ENCODE results near the gene IER2. TPM values are rescaled to one million over a fixed set of nuclear protein-coding genes. Genes with fewer than 3 reads are reported as not detected.

IER2 gene
- total and polyA plus RNA-seq, 2 of the 4 experiments (the other 2 are of a cell fraction): 7.7 to 102 TPM

DNA sequence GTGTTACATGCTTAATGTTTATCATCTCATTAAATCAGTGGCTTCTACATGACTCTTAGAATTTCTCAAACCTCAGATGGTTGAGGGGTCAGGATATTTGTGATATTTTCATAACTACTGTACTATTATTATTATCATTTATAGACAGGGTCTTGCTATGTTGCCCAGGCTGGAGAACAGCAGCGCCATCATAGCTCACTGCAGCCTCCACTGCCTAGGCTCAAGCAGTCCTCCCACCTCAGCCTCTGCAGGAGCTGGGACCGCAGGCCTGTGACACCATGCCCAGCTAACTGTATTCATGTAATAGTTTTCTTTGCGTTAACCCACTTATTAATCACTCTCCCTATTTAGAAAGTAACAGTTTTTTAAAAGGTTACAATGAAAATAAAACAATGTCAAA, 9.5 kb downstream of the IER2 start (continued):
- no peak for TF ChIP-seq FOS (IDR thresholded peaks at IDR 0.05; ENCODE audit: low read depth, low read length)

DNA sequence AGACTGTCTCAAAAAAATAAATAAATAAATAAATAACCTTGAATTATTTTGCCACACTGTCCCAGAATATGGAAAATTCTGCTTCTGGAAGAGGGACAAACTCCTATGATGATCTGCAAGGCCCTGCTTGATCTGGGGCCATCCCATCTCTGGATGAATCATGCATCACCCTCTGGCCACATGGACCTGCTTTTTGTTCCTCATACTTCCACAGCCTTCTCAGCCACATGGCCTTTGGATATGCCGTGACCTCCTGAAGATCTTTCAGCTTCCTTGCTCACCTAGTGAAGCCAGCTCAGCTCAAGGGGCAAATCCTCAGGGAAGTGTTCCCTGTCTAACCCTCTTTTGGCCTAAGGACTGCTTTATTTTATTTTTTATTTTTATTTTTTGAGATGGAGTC, 10.3 kb downstream of the IER2 start:
- peaks cover 33% of the 10 kb centered on the region for H3K4me1 ChIP-seq (ENCODE audit: control insufficient read depth, insufficient read depth, low read length)
- peak overlapping the region; percentile 88 for H3K4ac ChIP-seq (ENCODE audit: low read depth, low read length)
- no peaks in the 10 kb centered on the region for H3K9me3 ChIP-seq (ENCODE audit: control insufficient read depth, insufficient read depth, low read length)
- H3K56ac ChIP-seq (ENCODE audit: extremely low read depth, insufficient read depth, low read length): no peak overlapping the region
- no peak for TF ChIP-seq CEBPB (IDR thresholded peaks at IDR 0.05; ENCODE audit: low read depth, low read length)
- 0 out of 2 replicates have a peak, but pooled peaks have one; percentile 34 for TF ChIP-seq USF2 (IDR thresholded peaks at IDR 0.05; ENCODE audit: low read depth, low read length)
- TF ChIP-seq MAFK (IDR thresholded peaks at IDR 0.05; ENCODE audit: low read depth, low read length): no peak
- TF ChIP-seq, protein P1, sequence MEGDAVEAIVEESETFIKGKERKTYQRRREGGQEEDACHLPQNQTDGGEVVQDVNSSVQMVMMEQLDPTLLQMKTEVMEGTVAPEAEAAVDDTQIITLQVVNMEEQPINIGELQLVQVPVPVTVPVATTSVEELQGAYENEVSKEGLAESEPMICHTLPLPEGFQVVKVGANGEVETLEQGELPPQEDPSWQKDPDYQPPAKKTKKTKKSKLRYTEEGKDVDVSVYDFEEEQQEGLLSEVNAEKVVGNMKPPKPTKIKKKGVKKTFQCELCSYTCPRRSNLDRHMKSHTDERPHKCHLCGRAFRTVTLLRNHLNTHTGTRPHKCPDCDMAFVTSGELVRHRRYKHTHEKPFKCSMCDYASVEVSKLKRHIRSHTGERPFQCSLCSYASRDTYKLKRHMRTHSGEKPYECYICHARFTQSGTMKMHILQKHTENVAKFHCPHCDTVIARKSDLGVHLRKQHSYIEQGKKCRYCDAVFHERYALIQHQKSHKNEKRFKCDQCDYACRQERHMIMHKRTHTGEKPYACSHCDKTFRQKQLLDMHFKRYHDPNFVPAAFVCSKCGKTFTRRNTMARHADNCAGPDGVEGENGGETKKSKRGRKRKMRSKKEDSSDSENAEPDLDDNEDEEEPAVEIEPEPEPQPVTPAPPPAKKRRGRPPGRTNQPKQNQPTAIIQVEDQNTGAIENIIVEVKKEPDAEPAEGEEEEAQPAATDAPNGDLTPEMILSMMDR (conservative IDR thresholded peaks at IDR 0.05; ENCODE audit: low read depth, low read length): no peak
- TF ChIP-seq FOS (IDR thresholded peaks at IDR 0.05; ENCODE audit: low read depth, low read length): no peak
- TF ChIP-seq BHLHE40 (IDR thresholded peaks at IDR 0.05; ENCODE audit: low read depth, low read length): no peak
- TF ChIP-seq MXI1 (IDR thresholded peaks at IDR 0.05; ENCODE audit: borderline replicate concordance, low read depth, low read length): peak; percentile 86
- H3K9ac ChIP-seq (ENCODE audit: low read depth, low read length): no peak overlapping the region
- in situ Hi-C loops (cut with MboI; ENCODE audit: low sequenced_read_pairs): no loop called here
- ATAC-seq (ENCODE audit: low read depth) (no peak), DNase-seq (peak; percentile 66)
- ChIA-PET POLR2A (ENCODE audit: unreplicated experiment) (no interaction called here), CTCF (no interaction called here)
- intact Hi-C loops (cut with micrococcal nuclease): loop anchor here (5.0 kb wide), 1 partner anchor 47 kb away; no protein-coding TSS in a partner anchor
- no peak overlapping the region for H3K4me3 ChIP-seq (ENCODE audit: insufficient read depth, low read depth, low read length)
- H2BK20ac ChIP-seq (ENCODE audit: low read depth, low read length): peak overlapping the region; percentile 84
- no TSS peak for BruUV-seq (replicated peaks)
- H2AK5ac ChIP-seq (ENCODE audit: low read depth, low read length): peak overlapping the region; percentile 94; the same call in 1 of the 2 replicates
- H4K8ac ChIP-seq (ENCODE audit: low read depth in 2 of 2, low read length in 2 of 2): peak overlapping the region in 1 of 2 experiments; percentile 91; a peak in 1 of 4 replicates
- peak overlapping the region; percentile 76 for H4K91ac ChIP-seq (ENCODE audit: insufficient read depth, low read depth, low read length)
- no peaks in the 10 kb centered on the region; the same call in 1 of the 2 replicates for H3K9me1 ChIP-seq (ENCODE audit: insufficient read depth, low read length)
- peak overlapping the region; percentile 90 for H3K14ac ChIP-seq (replicated peaks; ENCODE audit: low read depth, low read length)
- H3K18ac ChIP-seq (ENCODE audit: low read depth, low read length): peak overlapping the region; percentile 6; the same call in 1 of the 2 replicates
- no peaks in the 10 kb centered on the region for H3K27me3 ChIP-seq (ENCODE audit: control insufficient read depth, insufficient read depth, low read length)
- peak overlapping the region; percentile 54 for H3K27ac ChIP-seq (ENCODE audit: insufficient read depth, low read length)
- H3K4me2 ChIP-seq (ENCODE audit: low read depth, low read length): no peak overlapping the region
- H2AK9ac ChIP-seq (replicated peaks; ENCODE audit: low read depth, low read length, poor library complexity): peak overlapping the region; percentile 84
- H3K36me3 ChIP-seq (ENCODE audit: control insufficient read depth, insufficient read depth, low read length): no peaks in the 10 kb centered on the region
- peak overlapping the region; percentile 37 for H2BK5ac ChIP-seq (ENCODE audit: low read depth, low read length, poor library complexity, severe bottlenecking)
- peak overlapping the region; percentile 73 for H2AFZ ChIP-seq (replicated peaks; ENCODE audit: low read length, poor library complexity)
- peak overlapping the region; percentile 85; the same call in 1 of the 2 replicates for H2BK120ac ChIP-seq (ENCODE audit: low read depth, low read length)
- peak overlapping the region; percentile 91; the same call in 1 of the 2 replicates for H3K23ac ChIP-seq (ENCODE audit: low read depth, low read length)
- H3K79me1 ChIP-seq (ENCODE audit: low read depth in 1 of 2, low read length in 2 of 2): peaks cover 0 to 28% of the 10 kb centered on the region in 2 experiments; a peak in 2 of 4 replicates
- WGBS, 2 experiments (ENCODE audit: extremely low coverage in 2 of 2, insufficient read length in 1 of 2): no CpG with 5 or more reads among the region's 1 CpG
- H4K20me1 ChIP-seq (ENCODE audit: insufficient read depth, low read length): peaks cover 4% of the 10 kb centered on the region; the same call in 1 of the 2 replicates
- H4K5ac ChIP-seq (ENCODE audit: low read depth, low read length): 0 out of 2 replicates have a peak overlapping the region, but pooled peaks have one; percentile 1
- H2BK15ac ChIP-seq (ENCODE audit: low read depth, low read length): peak overlapping the region; percentile 96; the same call in 1 of the 3 replicates
- dilution Hi-C loops (cut with HindIII; ENCODE audit: low sequenced_read_pairs, unreplicated experiment): no loop called here

All from IMR-90 (cell line).